ENCODE results near the gene ARRB1. TPM values are rescaled to one million over a fixed set of nuclear protein-coding genes. Genes with fewer than 3 reads are reported as not detected.

The ARRB1 gene
- 24.2 TPM for total RNA-seq (2021; ENCODE audit: unreplicated experiment)
- polyA plus RNA-seq (2012) = 12.0 and 12.9 TPM in 2 replicates
- percentile 50 among the genes with signal in this experiment for Bru-seq, nascent RNA
- BruChase-seq, experiment 1, labeled RNA remaining after a 6-hour chase = percentile 55 among the genes with signal in this experiment
- percentile 59 among the genes with signal in this experiment for BruChase-seq, experiment 2, labeled RNA remaining after a 2-hour chase
- long read RNA-seq, transcript ARRB1-201 (15 exons, 1,895 nt) = major isoform, 20 of 29 reads
- long read RNA-seq, partial matches to known transcripts = 2 of 29 reads
- long read RNA-seq, other reads (novel, unspliced or antisense) = 5 of 29 reads

GRCh38 chr11:75351541-75351790 is at the start of gene ARRB1:
ARRB1 (minus strand) TSS chr11:75351661; CDS start chr11:75351607, 54 bp downstream.
- H3K27me3 ChIP-seq (ENCODE audit: insufficient read depth, low read length) = no peaks in the 10 kb centered on the region
- RAD21 ChIA-PET (ENCODE audit: low non-redundant PET in 1 of 2, low total read pairs in 2 of 2, uncharacterized antibody in 2 of 2, unreplicated experiment in 2 of 2) = no interaction called here
- H3K36me3 ChIP-seq (ENCODE audit: control insufficient read depth in 1 of 2, insufficient read depth in 2 of 2, low read length in 2 of 2) = no peaks in the 10 kb centered on the region
- peak within 1 kb of the TSS; percentile 68 for H2AFZ ChIP-seq (ENCODE audit: low read depth, low read length, poor library complexity, severe bottlenecking)
- POLR2A ChIA-PET = no interaction called here
- DNase-seq (ENCODE audit: low read depth, low spot score) (no peak), ATAC-seq (no peak)
- no peaks in the 10 kb centered on the region for H4K20me1 ChIP-seq (ENCODE audit: insufficient read depth)
- no TSS peak for BruUV-seq (replicated peaks)
- CTCF ChIA-PET = no interaction called here
- peaks cover 17% of the 10 kb centered on the region; the same call in 1 of the 2 replicates for H3K79me2 ChIP-seq (ENCODE audit: insufficient read depth, low read length)
- intact Hi-C loops (cut with micrococcal nuclease) = no loop called here
- peak within 1 kb of the TSS; percentile 85 for H3K9ac ChIP-seq (ENCODE audit: low read length)
- H3K27ac ChIP-seq (ENCODE audit: low read depth, low read length) = peak within 1 kb of the TSS; percentile 79; the same call in 1 of the 2 replicates
- H3K4me3 ChIP-seq (replicated peaks in 1 of 2; ENCODE audit: low read depth in 1 of 2, low read length in 2 of 2) = peak within 1 kb of the TSS; percentile 60 to 86
- peak within 1 kb of the TSS; percentile 99 for H3K4me2 ChIP-seq (ENCODE audit: low read length)
- H3K4me1 ChIP-seq (ENCODE audit: control insufficient read depth in 1 of 2, insufficient read depth in 2 of 2, low read length in 2 of 2) = peaks cover 19 to 59% of the 10 kb centered on the region in 2 experiments; a peak in 3 of 4 replicates
- no peaks in the 10 kb centered on the region for H3K9me3 ChIP-seq (ENCODE audit: control insufficient read depth in 1 of 2, insufficient read depth in 1 of 2, low read depth in 1 of 2, low read length in 2 of 2)
- no peaks in the 10 kb centered on the region for H3K9me2 ChIP-seq (ENCODE audit: insufficient read depth)
- no peak for TF ChIP-seq CBX3 (IDR thresholded peaks at IDR 0.05; ENCODE audit: low read depth)
- TF ChIP-seq ELF1 (IDR thresholded peaks at IDR 0.05; ENCODE audit: borderline replicate concordance, low read depth) = no peak
- no peak for TF ChIP-seq EZH2phosphoT487 (IDR thresholded peaks at IDR 0.05; ENCODE audit: borderline replicate concordance)
- TF ChIP-seq ZBTB33 (IDR thresholded peaks at IDR 0.05; ENCODE audit: extremely low read depth, insufficient replicate concordance, low read length) = no peak
- TF ChIP-seq YY1 (IDR thresholded peaks at IDR 0.05; ENCODE audit: extremely low read depth, insufficient replicate concordance, low read depth, low read length) = no peak
- TF ChIP-seq EGR1 (IDR thresholded peaks at IDR 0.05; ENCODE audit: low read depth) = no peak
- TF ChIP-seq REST (IDR thresholded peaks at IDR 0.05; ENCODE audit: low read depth) = no peak
- no peak for TF ChIP-seq FOSL1 (IDR thresholded peaks at IDR 0.05; ENCODE audit: low read depth)
- no peak for TF ChIP-seq EZH2 (IDR thresholded peaks at IDR 0.05)
- no peak for TF ChIP-seq RAD21 (IDR thresholded peaks at IDR 0.05; ENCODE audit: low read depth)
- no peak for TF ChIP-seq POLR2A (IDR thresholded peaks at IDR 0.05; ENCODE audit: borderline replicate concordance, extremely low read depth, insufficient read depth, insufficient read length)
- no peak for TF ChIP-seq JUND (IDR thresholded peaks at IDR 0.05)
- TF ChIP-seq ZFX (IDR thresholded peaks at IDR 0.05) = no peak; the same call in 1 of the 2 replicates
